GM18867 (cell line): Measurements from ENCODE around the gene WDR37.

Experiments used
- ATAC-seq: cut with Tn5 transposase; IDR thresholded peaks from one replicate; pipeline ENCODE4 v1.9.1; 2021; ENCODE audit warnings: mild to moderate bottlenecking, moderate library complexity; ENCODE audit not compliant: unreplicated experiment

The WDR37 gene

GRCh38 chr10:1180836-1181235 lies 124.7 kb downstream of the WDR37 start:
- ATAC-seq = no peak
